ENCODE results near the gene BBS12. TPM values are rescaled to one million over a fixed set of nuclear protein-coding genes. Genes with fewer than 3 reads are reported as not detected.

BBS12 gene
- total and polyA plus RNA-seq, 9 of the 15 experiments (the other 6 are each of a cell fraction or from before 2014, with no cell fraction given): 2.7 to 6.5 (median 3.3) TPM

- TF ChIP-seq ZHX1 (conservative IDR thresholded peaks at IDR 0.05; ENCODE audit: low read length) (no peak), RUNX1 (IDR thresholded peaks at IDR 0.05; ENCODE audit: low read depth) (no peak), IFI16 (CRISPR knock-in tag; IDR thresholded peaks at IDR 0.05) (no peak), SRSF7 (optimal IDR thresholded peaks at IDR 0.05; ENCODE audit: low read depth, low read length) (no peak), ZNF717 (CRISPR knock-in tag; IDR thresholded peaks at IDR 0.05) (no peak), NEUROD1 (IDR thresholded peaks at IDR 0.05; ENCODE audit: borderline replicate concordance, low read depth, low read length, partially characterized antibody) (peak; percentile 11), PRPF4 (IDR thresholded peaks at IDR 0.05; ENCODE audit: insufficient read depth, low read depth, low read length, poor library complexity, severe bottlenecking) (no peak), GTF2F1 (IDR thresholded peaks at IDR 0.05; ENCODE audit: low read depth, low read length) (no peak), TFE3 (CRISPR knock-in tag; IDR thresholded peaks at IDR 0.05) (no peak), ZNF449 (CRISPR knock-in tag; IDR thresholded peaks at IDR 0.05) (no peak), GTF2A2 (tag; IDR thresholded peaks at IDR 0.05) (no peak), ZBTB2 (IDR thresholded peaks at IDR 0.05) (peak; percentile 82; the same call in 1 of the 2 replicates), PYGO2 (tag; IDR thresholded peaks at IDR 0.05) (no peak), ZNF695 (CRISPR knock-in tag; IDR thresholded peaks at IDR 0.05) (no peak), ZNF445 (CRISPR knock-in tag; IDR thresholded peaks at IDR 0.05; ENCODE audit: low read depth) (no peak), HDAC6 (IDR thresholded peaks at IDR 0.05; ENCODE audit: low read depth, low read length) (no peak), SRSF3 (IDR thresholded peaks at IDR 0.05; ENCODE audit: insufficient read depth, low read length) (no peak), HSF4 (CRISPR knock-in tag; IDR thresholded peaks at IDR 0.05; ENCODE audit: borderline replicate concordance) (no peak), MTA1 (IDR thresholded peaks at IDR 0.05; ENCODE audit: borderline replicate concordance) (0 out of 2 replicates have a peak, but pooled peaks have one; percentile 21), TOE1 (IDR thresholded peaks at IDR 0.05; ENCODE audit: borderline replicate concordance) (no peak), TOE1 (CRISPR knock-in tag; IDR thresholded peaks at IDR 0.05; ENCODE audit: borderline replicate concordance, low read depth) (no peak)
Measured at GRCh38 chr4:122775987-122776836, 43.7 kb downstream of the BBS12 start (continued).

Measured in K562 (cell line).